H1 (cell line): ENCODE results near the gene NLN.
"Not testable (repeated sequence)": the region's sequence is repeated elsewhere in the genome, so short reads cannot be mapped to it uniquely, and the experiment has no call there.

Experiments used
- CTCF ChIP-seq, 3 experiments: IDR thresholded peaks; 1 replicate in 2 of 3; 2 replicates in 1 of 3; pipeline versions ENCODE4 v1.5.1 to v1.6.1; 2011; ENCODE audit warnings: low read length in 3 of 3, mild to moderate bottlenecking in 3 of 3, inconsistent platforms in 2 of 3, low read depth in 1 of 3, moderate library complexity in 1 of 3; ENCODE audit not compliant: insufficient read depth in 1 of 3; ENCODE audit errors: control extremely low read depth in 1 of 3
- EP300 ChIP-seq, 2 experiments: IDR thresholded peaks; 1 replicate in 1 of 2; 2 replicates in 1 of 2; pipeline ENCODE4 v1.6.1; 2011 to 2012; ENCODE audit warnings: low read depth in 2 of 2, low read length in 2 of 2, mild to moderate bottlenecking in 2 of 2, borderline replicate concordance in 1 of 2, inconsistent platforms in 1 of 2, moderate library complexity in 1 of 2
- MAX ChIP-seq: IDR thresholded peaks from 2 replicates; pipeline ENCODE4 v1.6.1; 2012; ENCODE audit warnings: inconsistent platforms
- PHF8 ChIP-seq: fragments of 200-600 bp; sonication (generic); conservative IDR thresholded peaks from 2 replicates; pipeline ENCODE4 v1.7.1; 2012; ENCODE audit warnings: low read depth, mild to moderate bottlenecking, inconsistent platforms, low read length, moderate library complexity
- POLR2AphosphoS5 ChIP-seq: IDR thresholded peaks from 2 replicates; pipeline ENCODE4 v1.6.1; 2011; ENCODE audit warnings: low read depth, low read length
- RFX5 ChIP-seq: IDR thresholded peaks from 2 replicates; pipeline ENCODE4 v1.6.1; 2011; ENCODE audit warnings: low read depth, low read length, improper control_type of control experiment, borderline replicate concordance
- TAF1 ChIP-seq: IDR thresholded peaks from 2 replicates; pipeline ENCODE4 v1.6.1; 2011; ENCODE audit warnings: mild to moderate bottlenecking, low read depth, low read length
- TCF12 ChIP-seq: IDR thresholded peaks from 2 replicates; pipeline ENCODE4 v1.6.1; 2011; ENCODE audit warnings: low read depth, mild to moderate bottlenecking, low read length
- YY1 ChIP-seq: IDR thresholded peaks from 2 replicates; pipeline ENCODE4 v1.6.1; 2011; ENCODE audit warnings: low read depth, mild to moderate bottlenecking, low read length

DNA sequence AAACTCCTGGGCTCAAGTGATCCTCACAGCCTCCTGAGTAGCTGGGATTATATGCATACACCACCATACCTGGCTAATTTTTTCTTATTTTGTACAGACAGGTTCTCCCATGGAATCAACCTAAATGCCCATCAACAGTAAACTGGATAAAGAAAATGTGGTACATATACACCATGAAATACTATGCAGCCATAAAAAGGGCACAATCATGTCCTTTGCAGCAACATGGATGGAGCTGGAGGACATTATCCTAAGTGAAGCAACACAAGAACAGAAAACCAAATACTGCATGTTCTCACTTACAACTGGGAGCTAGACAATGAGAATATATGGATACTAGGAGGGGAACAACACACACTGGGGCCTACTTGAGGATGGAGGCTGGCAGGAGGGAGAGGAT is 117.2 kb downstream of the NLN start:
- TF ChIP-seq MAX; PHF8; TAF1; CTCF (IDR thresholded peaks at IDR 0.05; ENCODE audit: control extremely low read depth in 1 of 3, insufficient read depth in 1 of 3, low read depth in 1 of 3, low read length in 3 of 3); POLR2AphosphoS5; TCF12; EP300 (IDR thresholded peaks at IDR 0.05; ENCODE audit: borderline replicate concordance in 1 of 2, low read depth in 2 of 2, low read length in 2 of 2); YY1; RFX5: not testable (repeated sequence)
